ENCODE measurements around the gene PCSK5. TPM values are rescaled to one million over a fixed set of nuclear protein-coding genes. Genes with fewer than 3 reads are reported as not detected.

PCSK5 gene
- polyA plus RNA-seq, 3 donors, result 4.8 to 13.0 (median 7.1) TPM

GRCh38 chr9:76311537-76311936 is 421.1 kb downstream of the PCSK5 start:
- no peaks in the 10 kb centered on the region for H3K27me3 ChIP-seq (ENCODE audit: control insufficient read depth in 2 of 2, insufficient read depth in 2 of 2, low read length in 2 of 2)
- H3K27ac Mint-ChIP-seq, result no peak overlapping the region
- no peak overlapping the region for H2AFZ ChIP-seq (ENCODE audit: insufficient read depth, low read depth, low read length, poor library complexity, severe bottlenecking)
- no peak for DNase-seq
- no peak overlapping the region for H3K4me2 ChIP-seq (replicated peaks; ENCODE audit: extremely low read depth, low read length, poor library complexity, severe bottlenecking)
- H3K4me1 Mint-ChIP-seq, result no peaks in the 10 kb centered on the region
- no peaks in the 10 kb centered on the region for H3K36me3 ChIP-seq (replicated peaks in 1 of 2; ENCODE audit: control insufficient read depth in 1 of 2, insufficient read depth in 2 of 2, low read length in 2 of 2)
- no peaks in the 10 kb centered on the region for H3K79me2 ChIP-seq (ENCODE audit: insufficient read depth, low read length)
- no peaks in the 10 kb centered on the region for H3K36me3 Mint-ChIP-seq
- H3K27ac ChIP-seq (ENCODE audit: low read depth in 1 of 2, low read length in 2 of 2), result no peak overlapping the region
- H4K20me1 ChIP-seq (ENCODE audit: insufficient read depth, low read length), result no peaks in the 10 kb centered on the region
- intact Hi-C loops (cut with micrococcal nuclease), result loop anchor here in 1 of 2 donors (5.0 kb wide), 1 partner anchor 1044 kb away; no protein-coding TSS in a partner anchor
- H3K4me1 ChIP-seq (ENCODE audit: control insufficient read depth in 1 of 2, insufficient read depth in 2 of 2, low read length in 2 of 2), result no peaks in the 10 kb centered on the region
- H3K9me3 ChIP-seq (replicated peaks in 1 of 2; ENCODE audit: control insufficient read depth in 1 of 2, insufficient read depth in 1 of 2, low read length in 2 of 2), result no peaks in the 10 kb centered on the region
- peaks cover 0 to 3% (median 2%) of the 10 kb centered on the region in 3 donors for H3K27me3 Mint-ChIP-seq (ENCODE audit: low read depth in 3 of 3)
- 93% methylated on average over 3 of the region's 5 CpGs for WGBS (ENCODE audit: insufficient coverage)
- H3K4me3 ChIP-seq (replicated peaks in 1 of 3; ENCODE audit: low read depth in 2 of 3, low read length in 3 of 3), result no peak overlapping the region
- peaks cover 0 to 2% (median 0%) of the 10 kb centered on the region in 7 donors for H3K9me3 Mint-ChIP-seq
- TF ChIP-seq CTCF (IDR thresholded peaks at IDR 0.05), result no peak
- no peak overlapping the region for H3K9ac ChIP-seq (ENCODE audit: insufficient read depth, low read length, poor library complexity, severe bottlenecking)
- no peak overlapping the region for H3K4me3 Mint-ChIP-seq

DNA sequence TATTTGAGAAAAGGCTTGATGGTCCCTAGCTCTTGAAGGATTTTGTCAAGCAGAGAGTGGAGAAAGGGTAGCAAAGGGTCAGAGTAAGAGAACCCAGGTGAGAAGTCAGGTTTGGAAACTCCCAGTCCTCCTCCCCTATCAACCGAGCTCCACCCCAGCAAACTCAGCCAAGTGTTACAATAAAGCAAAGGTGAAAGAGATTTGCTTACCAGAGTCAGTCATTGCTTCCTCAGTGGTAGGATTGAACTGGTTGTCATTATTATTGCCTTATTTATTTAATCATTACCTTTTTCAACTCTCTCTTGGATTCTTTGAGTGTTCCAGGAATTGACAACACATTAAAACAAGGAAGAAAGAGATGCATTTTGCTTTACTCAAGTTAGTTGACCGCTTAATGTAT is 423.3 kb downstream of the PCSK5 start:
- H4K20me1 ChIP-seq (ENCODE audit: insufficient read depth, low read length), result no peaks in the 10 kb centered on the region
- H3K36me3 ChIP-seq (replicated peaks in 1 of 2; ENCODE audit: control insufficient read depth in 1 of 2, insufficient read depth in 2 of 2, low read length in 2 of 2), result no peaks in the 10 kb centered on the region
- Mint-ChIP-seq H3K9me3 (no peaks in the 10 kb centered on the region), H3K4me1 (no peaks in the 10 kb centered on the region), H3K4me3 (no peak overlapping the region), H3K27me3 (ENCODE audit: low read depth in 3 of 3) (peaks cover 0 to 3% (median 2%) of the 10 kb centered on the region in 3 donors), H3K36me3 (no peaks in the 10 kb centered on the region), H3K27ac (no peak overlapping the region)
- H3K9me3 ChIP-seq (replicated peaks in 1 of 2; ENCODE audit: control insufficient read depth in 1 of 2, insufficient read depth in 1 of 2, low read length in 2 of 2), result no peaks in the 10 kb centered on the region
- no peak for DNase-seq
- H3K9ac ChIP-seq (ENCODE audit: insufficient read depth, low read length, poor library complexity, severe bottlenecking), result no peak overlapping the region
- H3K4me1 ChIP-seq (ENCODE audit: control insufficient read depth in 1 of 2, insufficient read depth in 2 of 2, low read length in 2 of 2), result no peaks in the 10 kb centered on the region
- H3K27ac ChIP-seq (ENCODE audit: low read depth in 1 of 2, low read length in 2 of 2), result no peak overlapping the region
- no peak for TF ChIP-seq CTCF (IDR thresholded peaks at IDR 0.05)
- intact Hi-C loops (cut with micrococcal nuclease), result loop anchor here in 1 of 2 donors (5.0 kb wide), 1 partner anchor 1046 kb away; no protein-coding TSS in a partner anchor
- no peaks in the 10 kb centered on the region for H3K79me2 ChIP-seq (ENCODE audit: insufficient read depth, low read length)
- no peaks in the 10 kb centered on the region for H3K27me3 ChIP-seq (ENCODE audit: control insufficient read depth in 2 of 2, insufficient read depth in 2 of 2, low read length in 2 of 2)
- no peak overlapping the region for H2AFZ ChIP-seq (ENCODE audit: insufficient read depth, low read depth, low read length, poor library complexity, severe bottlenecking)
- H3K4me3 ChIP-seq (replicated peaks in 1 of 3; ENCODE audit: low read depth in 2 of 3, low read length in 3 of 3), result no peak overlapping the region
- 100% methylated on average over 1 of the region's 2 CpGs for WGBS (ENCODE audit: insufficient coverage)
- no peak overlapping the region for H3K4me2 ChIP-seq (replicated peaks; ENCODE audit: extremely low read depth, low read length, poor library complexity, severe bottlenecking)
